ENCODE results near the gene UNC5C. TPM values are rescaled to one million over a fixed set of nuclear protein-coding genes. Genes with fewer than 3 reads are reported as not detected.

Gene UNC5C
- polyA plus RNA-seq, 1 donor (not counting 4 experiments of a cell fraction or from before 2014, with no cell fraction given): not detected

DNA sequence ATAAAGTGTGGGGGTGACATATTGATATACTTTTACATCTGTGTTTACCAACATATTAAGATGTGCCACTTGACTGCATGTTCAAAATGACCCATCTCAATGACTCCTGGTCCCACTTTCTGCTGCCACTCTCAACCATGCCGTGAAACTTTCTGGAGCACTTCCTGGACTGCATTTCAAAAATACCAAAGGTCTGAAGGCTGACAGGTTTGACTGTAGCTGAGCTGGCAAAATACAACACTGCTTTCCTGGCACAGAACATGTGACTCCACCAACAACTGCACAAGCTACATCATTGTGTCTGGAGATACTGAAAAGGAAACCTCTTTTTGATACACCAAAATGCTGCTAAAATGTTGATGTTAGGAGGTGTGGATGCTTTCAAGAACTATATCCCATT is 184.8 kb downstream of the UNC5C start:
- Histone ChIP-seq H3K9ac (ENCODE audit: control insufficient read depth, extremely low read depth, insufficient read depth, low read length) (no peak overlapping the region), H3K27me3 (ENCODE audit: control insufficient read depth, extremely low read depth, insufficient read depth, low read length) (no peaks in the 10 kb centered on the region), H3K9me3 (ENCODE audit: control insufficient read depth, low read depth, low read length) (no peaks in the 10 kb centered on the region), H3K9me1 (ENCODE audit: control insufficient read depth, extremely low read depth, insufficient read depth, low read length) (no peaks in the 10 kb centered on the region), H3K27ac (ENCODE audit: control insufficient read depth, insufficient read depth, low read length) (no peak overlapping the region), H3K4me3 (ENCODE audit: control insufficient read depth in 2 of 3, extremely low read depth in 1 of 3, insufficient read depth in 2 of 3, low read depth in 1 of 3, low read length in 3 of 3) (no peak overlapping the region), H3K36me3 (ENCODE audit: control insufficient read depth in 2 of 2, extremely low read depth in 1 of 2, insufficient read depth in 2 of 2, low read length in 2 of 2) (no peaks in the 10 kb centered on the region), H3K4me1 (ENCODE audit: control insufficient read depth, extremely low read depth, insufficient read depth, low read length) (no peaks in the 10 kb centered on the region), H4K20me1 (ENCODE audit: control insufficient read depth, extremely low read depth, insufficient read depth, low read length) (no peaks in the 10 kb centered on the region), H3K79me2 (ENCODE audit: control insufficient read depth, insufficient read depth, low read length) (no peaks in the 10 kb centered on the region), H3K4me2 (ENCODE audit: control insufficient read depth, extremely low read depth, insufficient read depth, low read depth, low read length) (no peak overlapping the region), H2AFZ (ENCODE audit: control insufficient read depth, low read length) (no peak overlapping the region)
- DNase-seq (ENCODE audit: low read depth, low spot score): no peak
- TF ChIP-seq, protein P1, sequence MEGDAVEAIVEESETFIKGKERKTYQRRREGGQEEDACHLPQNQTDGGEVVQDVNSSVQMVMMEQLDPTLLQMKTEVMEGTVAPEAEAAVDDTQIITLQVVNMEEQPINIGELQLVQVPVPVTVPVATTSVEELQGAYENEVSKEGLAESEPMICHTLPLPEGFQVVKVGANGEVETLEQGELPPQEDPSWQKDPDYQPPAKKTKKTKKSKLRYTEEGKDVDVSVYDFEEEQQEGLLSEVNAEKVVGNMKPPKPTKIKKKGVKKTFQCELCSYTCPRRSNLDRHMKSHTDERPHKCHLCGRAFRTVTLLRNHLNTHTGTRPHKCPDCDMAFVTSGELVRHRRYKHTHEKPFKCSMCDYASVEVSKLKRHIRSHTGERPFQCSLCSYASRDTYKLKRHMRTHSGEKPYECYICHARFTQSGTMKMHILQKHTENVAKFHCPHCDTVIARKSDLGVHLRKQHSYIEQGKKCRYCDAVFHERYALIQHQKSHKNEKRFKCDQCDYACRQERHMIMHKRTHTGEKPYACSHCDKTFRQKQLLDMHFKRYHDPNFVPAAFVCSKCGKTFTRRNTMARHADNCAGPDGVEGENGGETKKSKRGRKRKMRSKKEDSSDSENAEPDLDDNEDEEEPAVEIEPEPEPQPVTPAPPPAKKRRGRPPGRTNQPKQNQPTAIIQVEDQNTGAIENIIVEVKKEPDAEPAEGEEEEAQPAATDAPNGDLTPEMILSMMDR (optimal IDR thresholded peaks at IDR 0.05 in 1 of 3, IDR thresholded peaks at IDR 0.05 in 1 of 3, conservative IDR thresholded peaks at IDR 0.05 in 1 of 3; ENCODE audit: extremely low read depth in 1 of 3, insufficient read depth in 2 of 3, low read length in 3 of 3): no peak
- TF ChIP-seq EZH2 (IDR thresholded peaks at IDR 0.05; ENCODE audit: low read length): no peak
- no peak for FAIRE-seq
- dilution Hi-C loops (cut with MboI; ENCODE audit: extremely low pct_ligation_motif_present, low sequenced_read_pairs): no loop called here

DNA sequence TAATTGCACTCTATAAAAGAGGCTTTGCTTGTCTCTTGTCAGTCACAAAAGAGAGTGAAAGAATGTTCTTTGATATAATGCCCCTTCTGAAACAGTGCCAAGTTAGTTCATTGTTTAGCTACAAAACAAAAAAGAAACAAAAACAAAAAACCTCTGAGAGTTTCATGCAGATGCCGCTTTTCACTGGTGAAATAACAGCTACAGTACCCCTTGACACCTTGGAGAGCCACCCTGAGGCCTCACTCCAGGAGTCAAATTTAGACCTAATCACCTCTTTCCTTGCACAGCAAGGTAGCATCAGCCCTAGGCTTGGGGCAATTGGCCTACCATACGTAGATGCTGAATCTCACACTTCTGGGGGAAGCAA is 185.2 kb downstream of the UNC5C start:
- Histone ChIP-seq H3K9me1 (ENCODE audit: control insufficient read depth, extremely low read depth, insufficient read depth, low read length) (no peaks in the 10 kb centered on the region), H3K27me3 (ENCODE audit: control insufficient read depth, extremely low read depth, insufficient read depth, low read length) (no peaks in the 10 kb centered on the region), H3K4me2 (ENCODE audit: control insufficient read depth, extremely low read depth, insufficient read depth, low read depth, low read length) (no peak overlapping the region), H3K36me3 (ENCODE audit: control insufficient read depth in 2 of 2, extremely low read depth in 1 of 2, insufficient read depth in 2 of 2, low read length in 2 of 2) (no peaks in the 10 kb centered on the region), H3K79me2 (ENCODE audit: control insufficient read depth, insufficient read depth, low read length) (no peaks in the 10 kb centered on the region), H3K9me3 (ENCODE audit: control insufficient read depth, low read depth, low read length) (no peaks in the 10 kb centered on the region), H3K4me3 (ENCODE audit: control insufficient read depth in 2 of 3, extremely low read depth in 1 of 3, insufficient read depth in 2 of 3, low read depth in 1 of 3, low read length in 3 of 3) (no peak overlapping the region), H3K9ac (ENCODE audit: control insufficient read depth, extremely low read depth, insufficient read depth, low read length) (no peak overlapping the region), H4K20me1 (ENCODE audit: control insufficient read depth, extremely low read depth, insufficient read depth, low read length) (no peaks in the 10 kb centered on the region), H2AFZ (ENCODE audit: control insufficient read depth, low read length) (no peak overlapping the region), H3K4me1 (ENCODE audit: control insufficient read depth, extremely low read depth, insufficient read depth, low read length) (no peaks in the 10 kb centered on the region), H3K27ac (ENCODE audit: control insufficient read depth, insufficient read depth, low read length) (no peak overlapping the region)
- DNase-seq (ENCODE audit: low read depth, low spot score) (no peak), FAIRE-seq (no peak)
- dilution Hi-C loops (cut with MboI; ENCODE audit: extremely low pct_ligation_motif_present, low sequenced_read_pairs): no loop called here
- no peak for TF ChIP-seq EZH2 (IDR thresholded peaks at IDR 0.05; ENCODE audit: low read length)
- TF ChIP-seq, protein P1 (optimal IDR thresholded peaks at IDR 0.05 in 1 of 3, IDR thresholded peaks at IDR 0.05 in 1 of 3, conservative IDR thresholded peaks at IDR 0.05 in 1 of 3; ENCODE audit: extremely low read depth in 1 of 3, insufficient read depth in 2 of 3, low read length in 3 of 3): no peak

All from keratinocyte (primary cell).